HepG2 (cell line): ENCODE results near the gene MIOS. TPM values are rescaled to one million over a fixed set of nuclear protein-coding genes. Genes with fewer than 3 reads are reported as not detected.

Experiments
- ATAC-seq: fragments of 200-7000 bp; cut with Tn5 transposase; 3 replicates; pipeline ENCODE4 v1.9.1; 2020; ENCODE audit warnings: mild to moderate bottlenecking, moderate library complexity
- BruUV-seq: library from RNA; stranded (reverse); fragments of 400-500 nt; replicated peaks from 2 replicates; lab custom pipeline; 2021; lab: Mats Ljungman, UMichigan
- CTCF ChIA-PET: fragments of 300-600 bp; formaldehyde crosslinking; extraction: SDS; loops from one replicate; lab custom pipeline; 2021; ENCODE audit warnings: low total read pairs, inconsistent platforms, low intra/inter-chr PET ratio; lab: Yijun Ruan, JAX
- POLR2A ChIA-PET: fragments of 350-600 bp; sonication (Branson Sonifier 250); formaldehyde crosslinking; loops from one replicate; lab custom pipeline; 2020; ENCODE audit warnings: antibody characterized with exemption, inconsistent platforms; lab: Yijun Ruan, JAX
- DNase-seq: peaks from one replicate; pipeline ENCODE4 v3.0.0-alpha.2; 2015; ENCODE audit warnings: low spot score
- FAIRE-seq: peaks from 3 replicates; lab custom pipeline; 2011; peaks lifted over from hg19 to GRCh38; lab: Jason Lieb, UNC
- H2AFZ ChIP-seq: one replicate; pipeline ENCODE4 v1.6.1; 2011; ENCODE audit warnings: low read length, inconsistent platforms
- H3K27ac ChIP-seq: fragments of 300-600 bp; 3 replicates; pipeline ENCODE4 v1.8.0; 2011; ENCODE audit warnings: mixed run types, mild to moderate bottlenecking, mixed read lengths, low read length, inconsistent platforms; ENCODE audit not compliant: insufficient read depth; ENCODE audit errors: extremely low read length
- H3K27me3 ChIP-seq, 2 experiments: fragments of 200-600 bp in 1 of 2; 2 replicates in 1 of 2; 3 replicates in 1 of 2; pipeline versions ENCODE4 v1.6.0 to v1.8.0; 2011; ENCODE audit warnings: low read length in 2 of 2, mild to moderate bottlenecking in 2 of 2, moderate library complexity in 2 of 2, inconsistent platforms in 1 of 2; ENCODE audit not compliant: insufficient read depth in 2 of 2, control insufficient read depth in 1 of 2
- H3K36me3 ChIP-seq, 2 experiments: fragments of 200-600 bp in 1 of 2; replicated peaks in 1 of 2; 2 replicates in 1 of 2; 3 replicates in 1 of 2; pipeline versions ENCODE4 v1.5.1 to v1.8.0; 2011; ENCODE audit warnings: low read length in 2 of 2, inconsistent platforms in 1 of 2; ENCODE audit not compliant: insufficient read depth in 2 of 2, control insufficient read depth in 1 of 2
- H3K4me1 ChIP-seq: 2 replicates; pipeline ENCODE4 v1.5.1; 2012; ENCODE audit warnings: low read length, inconsistent platforms; ENCODE audit not compliant: insufficient read depth
- H3K4me2 ChIP-seq: 2 replicates; pipeline ENCODE4 v1.6.0; 2011; ENCODE audit warnings: low read depth, low read length, inconsistent platforms
- H3K4me3 ChIP-seq, 3 experiments: fragments of 200-600 bp in 1 of 3; sonication (generic), shearing (Covaris generic) in 1 of 3; replicated peaks in 1 of 3; 2 replicates each; pipeline ENCODE4 v1.5.1; 2011 to 2016; ENCODE audit warnings: low read length in 3 of 3, inconsistent platforms in 2 of 3, low read depth in 2 of 3, mild to moderate bottlenecking in 2 of 3, control low read depth in 1 of 3, mixed read lengths in 1 of 3; ENCODE audit not compliant: insufficient read depth in 1 of 3
- H3K79me2 ChIP-seq: one replicate; pipeline ENCODE4 v1.6.1; 2011; ENCODE audit warnings: low read length, inconsistent platforms; ENCODE audit not compliant: insufficient read depth
- H3K9ac ChIP-seq: 2 replicates; pipeline ENCODE4 v1.6.0; 2011; ENCODE audit warnings: mild to moderate bottlenecking, low read depth, low read length, inconsistent platforms; ENCODE audit not compliant: insufficient read depth
- H3K9me3 ChIP-seq: 2 replicates; pipeline ENCODE4 v1.5.1; 2012; ENCODE audit warnings: mild to moderate bottlenecking, low read length
- H4K20me1 ChIP-seq: 2 replicates; pipeline ENCODE4 v1.6.0; 2011; ENCODE audit warnings: inconsistent platforms, mild to moderate bottlenecking, low read length, moderate library complexity; ENCODE audit not compliant: insufficient read depth
- ASH2L ChIP-seq: fragments of 300-600, 200-600 bp; sonication (generic); IDR thresholded peaks from 2 replicates; pipeline ENCODE4 v1.7.0; 2017; ENCODE audit warnings: low read depth, mild to moderate bottlenecking, moderate library complexity, mixed read lengths, low read length; ENCODE audit not compliant: insufficient read length
- FOXA1 ChIP-seq, 2 experiments: fragments of 450-650 bp in 1 of 2; sonication (generic) in 1 of 2; formaldehyde crosslinking in 1 of 2; IDR thresholded peaks; 2 replicates each; pipeline versions ENCODE4 v1.4.0 to v1.6.1; 2016 to 2020; ENCODE audit warnings: missing genetic modification reagents in 1 of 2
- RFXANK ChIP-seq: IDR thresholded peaks from 2 replicates; pipeline ENCODE4 v1.6.1; 2016
- RNF2 ChIP-seq: fragments of 450-650 bp; conservative IDR thresholded peaks from 2 replicates; pipeline ENCODE4 v1.6.1; 2016; ENCODE audit warnings: low read depth
- SIX4 ChIP-seq: sonication (generic); formaldehyde crosslinking; IDR thresholded peaks from 2 replicates; pipeline ENCODE4 v1.4.0; 2020; ENCODE audit warnings: missing genetic modification reagents
- TAF15 ChIP-seq: fragments of 200-400 bp; formaldehyde crosslinking; IDR thresholded peaks from one replicate; pipeline ENCODE4 v1.6.1; 2018; ENCODE audit warnings: mild to moderate bottlenecking, low read depth, low read length; ENCODE audit not compliant: poor library complexity, severe bottlenecking
- ZBTB21 ChIP-seq: sonication (generic); formaldehyde crosslinking; IDR thresholded peaks from 2 replicates; pipeline ENCODE4 v1.4.0; 2020; ENCODE audit warnings: missing genetic modification reagents
- ZNF33B ChIP-seq: sonication (generic); formaldehyde crosslinking; IDR thresholded peaks from 2 replicates; pipeline ENCODE4 v1.5.1; 2020; ENCODE audit warnings: mild to moderate bottlenecking, missing genetic modification reagents
- ZNF552 ChIP-seq: sonication (generic); formaldehyde crosslinking; IDR thresholded peaks from 2 replicates; pipeline ENCODE4 v1.9.0; 2022; ENCODE audit warnings: missing genetic modification reagents, mild to moderate bottlenecking, borderline replicate concordance
- ZNF574 ChIP-seq: sonication (generic); formaldehyde crosslinking; IDR thresholded peaks from 2 replicates; pipeline ENCODE4 v1.4.0; 2020; ENCODE audit warnings: missing genetic modification reagents
- ZNF704 ChIP-seq: sonication (generic); formaldehyde crosslinking; IDR thresholded peaks from 2 replicates; pipeline ENCODE4 v1.8.1; 2023; ENCODE audit warnings: mild to moderate bottlenecking, inconsistent platforms, moderate library complexity, missing genetic modification reagents, borderline replicate concordance
- ZSCAN20 ChIP-seq: sonication (generic); formaldehyde crosslinking; IDR thresholded peaks from 2 replicates; pipeline ENCODE4 v1.4.0; 2020; ENCODE audit warnings: missing genetic modification reagents, mild to moderate bottlenecking, borderline replicate concordance
- WGBS: methylation state at CpG from one replicate; pipeline ENCODE4 v1.1.6; 2017; ENCODE audit warnings: low lambda C conversion rate; 5-methylcytosine and 5-hydroxymethylcytosine counted together
- in situ Hi-C: cut with HindIII; loops from 2 replicates; pipeline ENCODE4 v1.10.0; 2017; ENCODE audit warnings: low pct_unique_long_range_greater_than_20kb; ENCODE audit not compliant: extremely low pct_ligation_motif_present
- intact Hi-C: fragments of 100-400 bp; cut with micrococcal nuclease; formaldehyde crosslinking; loops from one replicate; pipeline ENCODE4 v1.10.0; 2022; ENCODE audit not compliant: unreplicated experiment
- polyA plus RNA-seq, 8 experiments: library from polyadenylated mRNA; depleted of rRNA in 3 of 8; stranded (reverse) in 7 of 8; unstranded in 1 of 8; fragments of >200 nt; fragmentation: Illumina TruSeq in 4 of 8; extraction: Trizol in 4 of 8; gene quantifications; 2 replicates each; pipeline versions ENCODE4 v1.2.1 to v1.2.3, GENCODE V29; 2011 to 2016; ENCODE audit warnings: low read depth in 4 of 8, missing spikeins in 1 of 8, mixed read lengths in 1 of 8; ENCODE audit not compliant: insufficient read depth in 1 of 8
- total RNA-seq, 5 experiments: library from RNA; depleted of rRNA; stranded (reverse); fragments of >200 nt; fragmentation: Illumina TruSeq; extraction: Trizol; gene quantifications; 2 replicates each; pipeline ENCODE4 v1.2.3, GENCODE V29; 2016; ENCODE audit warnings: low read depth in 1 of 5

The MIOS gene
- total and polyA plus RNA-seq, 2 of the 13 experiments (the other 11 are each of a cell fraction or from before 2014, with no cell fraction given), result 15.2 to 33.5 TPM

GRCh38 chr7:7529328-7529727, 37.4 kb upstream of the MIOS start:
- Histone ChIP-seq H3K4me2 (no peak overlapping the region), H3K4me1 (0 out of 2 replicates have a peak, but pooled peaks cover 9% of the 10 kb centered on the region), H3K4me3 (no peak overlapping the region), H4K20me1 (no peaks in the 10 kb centered on the region), H3K9me3 (no peaks in the 10 kb centered on the region), H3K79me2 (no peaks in the 10 kb centered on the region), H3K27ac (no peak overlapping the region), H2AFZ (no peak overlapping the region), H3K9ac (no peak overlapping the region), H3K36me3 (no peaks in the 10 kb centered on the region), H3K27me3 (no peaks in the 10 kb centered on the region; a peak in 1 of 5 replicates)
- TF ChIP-seq TAF15 (no peak), FOXA1 (IDR thresholded peaks at IDR 0.05) (no peak), FOXA1 (CRISPR knock-in tag; IDR thresholded peaks at IDR 0.05) (peak; percentile 25; the same call in 1 of the 2 replicates)
- FAIRE-seq (no peak), ATAC-seq (no peak), DNase-seq (no peak)
- CTCF ChIA-PET, result no interaction called here
- POLR2A ChIA-PET, result no interaction called here
- intact Hi-C loops, result no loop called here
- no TSS peak for BruUV-seq
- in situ Hi-C loops, result no loop called here
- WGBS, result 0% methylated on average over 2 of the region's 4 CpGs

GRCh38 chr7:7533831-7534430, 32.8 kb upstream of the MIOS start:
- ChIA-PET POLR2A (no interaction called here), CTCF (no interaction called here)
- H3K27ac ChIP-seq, result no peak overlapping the region
- no peak overlapping the region for H3K4me2 ChIP-seq
- 28% methylated on average over 3 of the region's 3 CpGs for WGBS
- H3K36me3 ChIP-seq, result no peaks in the 10 kb centered on the region
- no peaks in the 10 kb centered on the region for H3K9me3 ChIP-seq
- no TSS peak for BruUV-seq
- DNase-seq, result no peak
- in situ Hi-C loops, result no loop called here
- ATAC-seq, result no peak
- H3K4me1 ChIP-seq, result 0 out of 2 replicates have a peak, but pooled peaks cover 8% of the 10 kb centered on the region
- H3K4me3 ChIP-seq, result no peak overlapping the region
- no peak overlapping the region for H3K9ac ChIP-seq
- H4K20me1 ChIP-seq, result no peaks in the 10 kb centered on the region
- H2AFZ ChIP-seq, result no peak overlapping the region
- no peaks in the 10 kb centered on the region for H3K79me2 ChIP-seq
- intact Hi-C loops, result loop anchor here (10.0 kb wide), 1 partner anchor 429 kb away; no protein-coding TSS in a partner anchor
- H3K27me3 ChIP-seq, result no peaks in the 10 kb centered on the region; a peak in 1 of 5 replicates
- no peak for FAIRE-seq
- TF ChIP-seq SIX4 (CRISPR knock-in tag), result no peak
- TF ChIP-seq ASH2L, result no peak
- TF ChIP-seq ZNF552 (CRISPR knock-in tag), result no peak
- TF ChIP-seq RFXANK (CRISPR knock-in tag), result no peak
- no peak for TF ChIP-seq ZNF33B (CRISPR knock-in tag)
- TF ChIP-seq ZSCAN20 (CRISPR knock-in tag), result no peak
- no peak for TF ChIP-seq ZNF704 (CRISPR knock-in tag)
- TF ChIP-seq ZNF574 (CRISPR knock-in tag), result no peak
- no peak for TF ChIP-seq ZBTB21 (CRISPR knock-in tag)
- TF ChIP-seq RNF2, result no peak
